ENCODE results near the gene KLK8.

DNA sequence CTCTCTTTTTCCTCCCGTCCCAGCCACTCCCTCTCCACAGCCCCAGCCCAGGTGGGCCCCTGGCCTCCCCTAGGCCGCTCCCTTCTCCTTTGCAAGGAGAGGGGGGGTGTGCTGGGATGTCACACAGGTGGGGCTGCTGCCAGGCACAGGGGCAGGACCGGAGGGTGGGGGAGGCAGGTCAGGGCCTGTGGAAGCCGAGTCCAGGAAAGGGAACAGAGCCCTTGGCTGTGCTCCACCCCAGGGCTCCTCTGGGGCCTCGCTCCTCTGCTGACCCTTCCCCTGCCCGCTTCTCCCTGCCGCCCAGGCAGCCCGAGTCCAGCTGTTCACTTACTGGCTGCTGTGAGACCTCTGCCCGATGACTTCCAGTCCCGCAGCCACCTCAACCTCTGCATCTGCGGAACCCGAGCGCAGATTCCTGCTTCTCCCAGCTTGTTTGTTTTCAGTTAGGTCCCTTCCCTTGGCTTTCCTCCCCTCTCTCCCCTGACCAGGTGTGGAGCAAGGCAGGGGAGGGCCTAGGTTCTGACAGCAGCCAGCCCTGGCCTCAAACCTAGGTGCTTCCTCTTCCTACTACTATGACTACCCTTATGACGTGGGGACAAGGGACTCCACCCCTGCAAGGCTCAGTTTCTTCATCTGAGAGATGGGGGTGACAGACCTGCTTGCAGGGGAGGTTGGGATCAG, 25.9 kb upstream of the KLK8 start:
- TF ChIP-seq, protein P1, sequence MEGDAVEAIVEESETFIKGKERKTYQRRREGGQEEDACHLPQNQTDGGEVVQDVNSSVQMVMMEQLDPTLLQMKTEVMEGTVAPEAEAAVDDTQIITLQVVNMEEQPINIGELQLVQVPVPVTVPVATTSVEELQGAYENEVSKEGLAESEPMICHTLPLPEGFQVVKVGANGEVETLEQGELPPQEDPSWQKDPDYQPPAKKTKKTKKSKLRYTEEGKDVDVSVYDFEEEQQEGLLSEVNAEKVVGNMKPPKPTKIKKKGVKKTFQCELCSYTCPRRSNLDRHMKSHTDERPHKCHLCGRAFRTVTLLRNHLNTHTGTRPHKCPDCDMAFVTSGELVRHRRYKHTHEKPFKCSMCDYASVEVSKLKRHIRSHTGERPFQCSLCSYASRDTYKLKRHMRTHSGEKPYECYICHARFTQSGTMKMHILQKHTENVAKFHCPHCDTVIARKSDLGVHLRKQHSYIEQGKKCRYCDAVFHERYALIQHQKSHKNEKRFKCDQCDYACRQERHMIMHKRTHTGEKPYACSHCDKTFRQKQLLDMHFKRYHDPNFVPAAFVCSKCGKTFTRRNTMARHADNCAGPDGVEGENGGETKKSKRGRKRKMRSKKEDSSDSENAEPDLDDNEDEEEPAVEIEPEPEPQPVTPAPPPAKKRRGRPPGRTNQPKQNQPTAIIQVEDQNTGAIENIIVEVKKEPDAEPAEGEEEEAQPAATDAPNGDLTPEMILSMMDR (IDR thresholded peaks at IDR 0.05; ENCODE audit: insufficient read depth, low read depth, low read length): no peak
- no peak for TF ChIP-seq EZH2 (IDR thresholded peaks at IDR 0.05; ENCODE audit: insufficient read depth, low read length)

Data from astrocyte (in vitro differentiated cells and primary cell).